Measurements from ENCODE around the gene PLPPR5. TPM values are rescaled to one million over a fixed set of nuclear protein-coding genes. Genes with fewer than 3 reads are reported as not detected.
"Not testable (repeated sequence)": the region's sequence is repeated elsewhere in the genome, so short reads cannot be mapped to it uniquely, and the experiment has no call there.

PLPPR5 gene, protein sequence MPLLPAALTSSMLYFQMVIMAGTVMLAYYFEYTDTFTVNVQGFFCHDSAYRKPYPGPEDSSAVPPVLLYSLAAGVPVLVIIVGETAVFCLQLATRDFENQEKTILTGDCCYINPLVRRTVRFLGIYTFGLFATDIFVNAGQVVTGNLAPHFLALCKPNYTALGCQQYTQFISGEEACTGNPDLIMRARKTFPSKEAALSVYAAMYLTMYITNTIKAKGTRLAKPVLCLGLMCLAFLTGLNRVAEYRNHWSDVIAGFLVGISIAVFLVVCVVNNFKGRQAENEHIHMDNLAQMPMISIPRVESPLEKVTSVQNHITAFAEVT
- total RNA-seq (not detected), polyA plus RNA-seq (not detected)

DNA sequence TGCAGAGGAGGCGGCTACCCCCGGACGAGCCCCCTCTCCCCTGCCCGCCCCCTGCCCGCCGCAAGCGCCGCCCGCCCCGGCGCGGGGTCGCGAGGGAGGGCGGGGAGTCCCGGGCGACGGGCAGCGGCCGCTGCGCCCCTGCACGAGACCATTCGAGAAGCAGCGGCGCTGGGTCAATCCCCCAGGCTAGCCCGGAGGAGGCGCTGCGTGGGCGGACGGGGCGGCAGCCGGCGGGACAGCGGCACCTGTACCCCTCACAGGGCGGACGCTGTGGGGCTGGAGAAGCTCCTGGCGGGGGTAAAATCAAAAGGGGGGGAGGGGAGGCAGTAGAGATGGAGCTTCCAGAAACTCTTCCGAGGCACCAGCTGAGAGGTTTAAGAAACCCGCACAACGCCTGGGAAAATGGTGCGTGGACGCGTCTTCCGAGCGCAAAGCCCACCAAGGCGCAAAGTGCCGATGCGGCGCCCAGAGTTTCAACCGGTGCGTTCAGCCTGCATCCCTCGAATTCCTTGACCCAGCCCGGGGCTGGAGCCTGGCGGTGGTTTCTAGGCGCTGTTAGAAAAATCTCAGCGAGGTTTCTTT is at the start of gene PLPPR5:
Gene PLPPR5, minus strand, starts transcription at position 1 of the 582 bp plus-strand sequence. CDS start 190 bp downstream, outside the sequence.
- H3K9me3 ChIP-seq (ENCODE audit: control insufficient read depth in 1 of 2, low read length in 2 of 2) = no peaks in the 10 kb centered on the region
- ChIA-PET CTCF (ENCODE audit: partially characterized antibody) (interaction anchor here (1.4 kb wide), 1 partner anchor 211 kb away, joined by 4 read pairs; no protein-coding TSS in a partner anchor), POLR2A (ENCODE audit: partially characterized antibody) (no interaction called here)
- DNase-seq = peak in 3 of 5 donors; percentile 9 to 25 (median 12)
- intact Hi-C loops (cut with micrococcal nuclease) = no loop called here
- no peaks in the 10 kb centered on the region for H3K36me3 ChIP-seq (ENCODE audit: insufficient read depth, low read length)
- Mint-ChIP-seq H3K4me1 (peaks cover 5 to 7% (median 6%) of the 10 kb centered on the region in 4 donors), H3K4me3 (peak within 1 kb of the TSS; percentile 67 to 83 (median 76)), H3K27me3 (peaks cover 29 to 44% of the 10 kb centered on the region in 2 donors), H3K27ac (peak within 1 kb of the TSS in 1 of 7 donors; percentile 58), H3K9me3 (no peaks in the 10 kb centered on the region), H3K36me3 (no peaks in the 10 kb centered on the region)
- H3K4me3 ChIP-seq (ENCODE audit: low read length in 2 of 2) = peak within 1 kb of the TSS in 1 of 2 donors; percentile 17
- no peak within 1 kb of the TSS for H3K27ac ChIP-seq (ENCODE audit: low read depth, low read length)
- H3K27me3 ChIP-seq (ENCODE audit: insufficient read depth, low read length) = peaks cover 22% of the 10 kb centered on the region
- peaks cover 7% of the 10 kb centered on the region for H3K4me1 ChIP-seq (ENCODE audit: insufficient read depth, low read length)

GRCh38 chr1:99051611-99052283 is 47.1 kb upstream of the PLPPR5 start:
- Histone ChIP-seq H3K27me3 (ENCODE audit: insufficient read depth, low read length) (no peaks in the 10 kb centered on the region), H3K9me3 (ENCODE audit: control insufficient read depth in 1 of 2, low read length in 2 of 2) (no peaks in the 10 kb centered on the region), H3K36me3 (ENCODE audit: insufficient read depth, low read length) (no peaks in the 10 kb centered on the region), H3K4me1 (ENCODE audit: insufficient read depth, low read length) (no peaks in the 10 kb centered on the region), H3K4me3 (ENCODE audit: low read length in 2 of 2) (no peak overlapping the region), H3K27ac (ENCODE audit: low read depth, low read length) (no peak overlapping the region)
- H3K4me3 Mint-ChIP-seq = no peak overlapping the region
- peaks cover 0 to 3% of the 10 kb centered on the region in 2 donors for H3K27me3 Mint-ChIP-seq
- H3K27ac Mint-ChIP-seq = no peak overlapping the region
- no peaks in the 10 kb centered on the region for H3K36me3 Mint-ChIP-seq
- intact Hi-C loops (cut with micrococcal nuclease) = no loop called here
- DNase-seq = no peak
- H3K9me3 Mint-ChIP-seq = peaks cover 0 to 2% (median 0%) of the 10 kb centered on the region in 8 donors
- ChIA-PET CTCF (ENCODE audit: partially characterized antibody) (no interaction called here), POLR2A (ENCODE audit: partially characterized antibody) (no interaction called here)
- H3K4me1 Mint-ChIP-seq = peaks cover 0 to 2% (median under 1%) of the 10 kb centered on the region in 4 donors

GRCh38 chr1:99049745-99050144 is 45.1 kb upstream of the PLPPR5 start:
- Mint-ChIP-seq H3K27ac (peak overlapping the region in 1 of 7 donors; percentile 1), H3K9me3 (peaks cover 0 to 7% (median 0%) of the 10 kb centered on the region in 8 donors), H3K27me3 (no peaks in the 10 kb centered on the region), H3K4me3 (no peak overlapping the region), H3K36me3 (no peaks in the 10 kb centered on the region), H3K4me1 (peaks cover 0 to 2% (median under 1%) of the 10 kb centered on the region in 4 donors)
- Histone ChIP-seq H3K36me3 (ENCODE audit: insufficient read depth, low read length) (no peaks in the 10 kb centered on the region), H3K27ac (ENCODE audit: low read depth, low read length) (no peak overlapping the region), H3K27me3 (ENCODE audit: insufficient read depth, low read length) (no peaks in the 10 kb centered on the region), H3K4me3 (ENCODE audit: low read length in 2 of 2) (no peak overlapping the region), H3K9me3 (ENCODE audit: control insufficient read depth in 1 of 2, low read length in 2 of 2) (no peaks in the 10 kb centered on the region), H3K4me1 (ENCODE audit: insufficient read depth, low read length) (no peaks in the 10 kb centered on the region)
- POLR2A ChIA-PET (ENCODE audit: partially characterized antibody) = no interaction called here
- no peak for DNase-seq
- intact Hi-C loops (cut with micrococcal nuclease) = no loop called here
- CTCF ChIA-PET (ENCODE audit: partially characterized antibody) = interaction anchor here (1.6 kb wide), 1 partner anchor 13 kb away, joined by 3 read pairs; no protein-coding TSS in a partner anchor

DNA sequence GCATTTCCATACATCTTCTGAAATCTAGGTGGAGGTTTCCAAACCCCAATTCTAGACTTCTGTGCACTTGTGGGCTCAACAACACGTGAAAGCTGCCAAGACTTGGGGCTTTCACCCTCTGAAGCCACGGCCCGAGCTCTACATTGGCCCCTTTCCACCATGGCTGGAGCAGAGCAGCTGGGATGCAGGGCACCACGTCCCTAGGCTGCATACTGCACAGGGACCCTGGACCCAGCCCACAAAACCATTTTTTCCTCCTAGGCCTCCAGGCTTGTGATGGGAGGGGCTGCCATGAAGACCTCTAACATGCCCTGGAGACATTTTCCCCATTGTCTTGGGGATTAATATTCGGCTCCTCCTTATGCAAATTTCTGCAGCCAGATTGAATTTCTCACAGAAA is 32.1 kb upstream of the PLPPR5 start:
- H3K36me3 Mint-ChIP-seq; POLR2A ChIA-PET (ENCODE audit: partially characterized antibody); CTCF ChIA-PET (ENCODE audit: partially characterized antibody); intact Hi-C loops (cut with micrococcal nuclease); H3K4me3 Mint-ChIP-seq; H3K9me3 ChIP-seq (ENCODE audit: control insufficient read depth in 1 of 2, low read length in 2 of 2); H3K4me1 ChIP-seq (ENCODE audit: insufficient read depth, low read length); H3K4me3 ChIP-seq (ENCODE audit: low read length in 2 of 2); H3K36me3 ChIP-seq (ENCODE audit: insufficient read depth, low read length); DNase-seq; H3K27ac Mint-ChIP-seq; H3K27me3 ChIP-seq (ENCODE audit: insufficient read depth, low read length); H3K27me3 Mint-ChIP-seq; H3K27ac ChIP-seq (ENCODE audit: low read depth, low read length); H3K4me1 Mint-ChIP-seq: not testable (repeated sequence)
- H3K9me3 Mint-ChIP-seq = peaks cover 2 to 65% (median 48%) of the 10 kb centered on the region in 8 donors

DNA sequence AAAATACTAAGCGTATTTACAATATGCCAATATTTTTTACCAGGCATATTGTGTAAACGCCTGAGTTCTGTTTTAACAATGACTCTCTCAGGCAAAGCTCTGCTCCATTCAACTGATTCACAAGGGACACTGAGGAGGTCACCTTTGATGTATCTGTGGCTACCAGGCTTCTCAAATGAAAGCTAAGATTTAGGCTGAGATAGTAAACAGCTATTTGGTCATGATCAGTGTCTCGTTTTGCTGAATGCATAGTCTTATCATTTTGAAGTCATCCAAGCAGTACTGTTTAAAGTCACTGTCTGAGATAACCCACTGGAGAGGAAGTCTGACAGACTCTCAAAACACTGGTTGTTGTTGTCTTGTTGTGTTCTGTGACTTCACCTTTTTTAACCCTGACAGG is 13.7 kb upstream of the PLPPR5 start:
- no peak overlapping the region for H3K27ac Mint-ChIP-seq
- ChIA-PET POLR2A (ENCODE audit: partially characterized antibody) (no interaction called here), CTCF (ENCODE audit: partially characterized antibody) (no interaction called here)
- no peaks in the 10 kb centered on the region for H3K4me1 ChIP-seq (ENCODE audit: insufficient read depth, low read length)
- intact Hi-C loops (cut with micrococcal nuclease) = no loop called here
- H3K4me3 Mint-ChIP-seq = no peak overlapping the region
- peaks cover 0 to 3% (median 0%) of the 10 kb centered on the region in 8 donors for H3K9me3 Mint-ChIP-seq
- peaks cover 0 to 2% of the 10 kb centered on the region in 2 donors for H3K27me3 Mint-ChIP-seq
- no peaks in the 10 kb centered on the region for H3K36me3 ChIP-seq (ENCODE audit: insufficient read depth, low read length)
- H3K36me3 Mint-ChIP-seq = no peaks in the 10 kb centered on the region
- H3K27ac ChIP-seq (ENCODE audit: low read depth, low read length) = no peak overlapping the region
- DNase-seq = no peak
- no peaks in the 10 kb centered on the region for H3K4me1 Mint-ChIP-seq
- H3K9me3 ChIP-seq (ENCODE audit: control insufficient read depth in 1 of 2, low read length in 2 of 2) = no peaks in the 10 kb centered on the region
- H3K4me3 ChIP-seq (ENCODE audit: low read length in 2 of 2) = no peak overlapping the region
- no peaks in the 10 kb centered on the region for H3K27me3 ChIP-seq (ENCODE audit: insufficient read depth, low read length)

DNA sequence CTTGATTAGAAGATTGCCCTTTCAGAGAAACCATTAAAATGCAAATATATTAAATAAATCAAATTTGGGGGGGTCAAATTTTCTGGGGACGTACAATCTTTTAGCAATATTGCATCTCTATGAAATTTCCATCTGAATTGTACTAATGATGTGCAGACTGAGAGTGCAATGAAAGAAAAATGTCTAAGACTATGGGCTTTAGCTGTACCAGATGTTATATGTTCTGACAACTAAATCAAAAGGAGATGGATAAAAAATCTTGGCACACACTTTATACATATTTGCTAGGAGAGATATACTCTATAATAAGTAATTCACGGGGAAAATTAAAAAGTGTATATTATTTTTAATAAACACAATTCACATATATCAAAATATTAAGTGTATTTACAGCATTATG is 13.0 kb upstream of the PLPPR5 start:
- Histone ChIP-seq H3K4me3 (ENCODE audit: low read length in 2 of 2) (no peak overlapping the region), H3K4me1 (ENCODE audit: insufficient read depth, low read length) (no peaks in the 10 kb centered on the region), H3K36me3 (ENCODE audit: insufficient read depth, low read length) (no peaks in the 10 kb centered on the region), H3K9me3 (ENCODE audit: control insufficient read depth in 1 of 2, low read length in 2 of 2) (no peaks in the 10 kb centered on the region), H3K27me3 (ENCODE audit: insufficient read depth, low read length) (no peaks in the 10 kb centered on the region), H3K27ac (ENCODE audit: low read depth, low read length) (no peak overlapping the region)
- no peaks in the 10 kb centered on the region for H3K36me3 Mint-ChIP-seq
- no peaks in the 10 kb centered on the region for H3K9me3 Mint-ChIP-seq
- H3K27ac Mint-ChIP-seq = no peak overlapping the region
- no peak for DNase-seq
- no peaks in the 10 kb centered on the region for H3K4me1 Mint-ChIP-seq
- ChIA-PET POLR2A (ENCODE audit: partially characterized antibody) (no interaction called here), CTCF (ENCODE audit: partially characterized antibody) (no interaction called here)
- no peak overlapping the region for H3K4me3 Mint-ChIP-seq
- intact Hi-C loops (cut with micrococcal nuclease) = no loop called here
- H3K27me3 Mint-ChIP-seq = no peaks in the 10 kb centered on the region

DNA sequence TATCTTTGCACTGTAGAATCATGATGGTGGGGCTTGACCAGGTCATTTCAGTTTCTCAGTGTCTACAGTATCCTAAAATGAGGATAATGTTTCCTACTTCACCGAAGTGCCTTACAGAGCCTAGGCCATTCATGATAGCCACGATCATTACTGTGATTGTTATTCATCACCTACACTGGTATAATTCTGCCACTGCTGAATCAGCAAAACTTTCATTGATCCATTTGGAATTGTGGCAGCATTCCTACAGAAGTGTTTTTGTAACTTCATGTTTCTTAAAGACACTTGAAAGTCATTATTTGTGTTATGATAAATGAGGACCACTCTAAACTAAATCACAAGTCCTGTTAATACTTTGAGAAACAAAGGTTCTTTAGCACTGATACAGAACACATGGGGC is 6.0 kb upstream of the PLPPR5 start:
- POLR2A ChIA-PET (ENCODE audit: partially characterized antibody) = no interaction called here

More for the DNA sequence above, 6.0 kb upstream of the PLPPR5 start:
- peaks cover 0 to under 1% (median under 1%) of the 10 kb centered on the region in 4 donors for H3K4me1 Mint-ChIP-seq
- Histone ChIP-seq H3K9me3 (ENCODE audit: control insufficient read depth in 1 of 2, low read length in 2 of 2) (no peaks in the 10 kb centered on the region), H3K36me3 (ENCODE audit: insufficient read depth, low read length) (no peaks in the 10 kb centered on the region), H3K4me1 (ENCODE audit: insufficient read depth, low read length) (no peaks in the 10 kb centered on the region), H3K27me3 (ENCODE audit: insufficient read depth, low read length) (peaks cover 12% of the 10 kb centered on the region), H3K27ac (ENCODE audit: low read depth, low read length) (no peak overlapping the region), H3K4me3 (ENCODE audit: low read length in 2 of 2) (no peak overlapping the region)
- peaks cover 12 to 20% of the 10 kb centered on the region in 2 donors for H3K27me3 Mint-ChIP-seq
- no peak overlapping the region for H3K4me3 Mint-ChIP-seq
- H3K27ac Mint-ChIP-seq = no peak overlapping the region
- intact Hi-C loops (cut with micrococcal nuclease) = no loop called here
- no peaks in the 10 kb centered on the region for H3K9me3 Mint-ChIP-seq
- no peaks in the 10 kb centered on the region for H3K36me3 Mint-ChIP-seq
- no peak for DNase-seq
- CTCF ChIA-PET (ENCODE audit: partially characterized antibody) = no interaction called here

All from CD4-positive, alpha-beta memory T cell (primary cell).